NCI-H524 treated with DMSO at 0.1 percent for 48 hours (cell line): ENCODE data around the gene SRCAP.
"Not testable (repeated sequence)": the region's sequence is repeated elsewhere in the genome, so short reads cannot be mapped to it uniquely, and the experiment has no call there.

Experiments used
- DNase-seq: peaks from one replicate; lab custom pipeline; 2025; lab: John Stamatoyannopoulos, UW

SRCAP gene

GRCh38 chr16:30664616-30665109, 34.3 kb upstream of the SRCAP start:
- no peak for DNase-seq

DNA sequence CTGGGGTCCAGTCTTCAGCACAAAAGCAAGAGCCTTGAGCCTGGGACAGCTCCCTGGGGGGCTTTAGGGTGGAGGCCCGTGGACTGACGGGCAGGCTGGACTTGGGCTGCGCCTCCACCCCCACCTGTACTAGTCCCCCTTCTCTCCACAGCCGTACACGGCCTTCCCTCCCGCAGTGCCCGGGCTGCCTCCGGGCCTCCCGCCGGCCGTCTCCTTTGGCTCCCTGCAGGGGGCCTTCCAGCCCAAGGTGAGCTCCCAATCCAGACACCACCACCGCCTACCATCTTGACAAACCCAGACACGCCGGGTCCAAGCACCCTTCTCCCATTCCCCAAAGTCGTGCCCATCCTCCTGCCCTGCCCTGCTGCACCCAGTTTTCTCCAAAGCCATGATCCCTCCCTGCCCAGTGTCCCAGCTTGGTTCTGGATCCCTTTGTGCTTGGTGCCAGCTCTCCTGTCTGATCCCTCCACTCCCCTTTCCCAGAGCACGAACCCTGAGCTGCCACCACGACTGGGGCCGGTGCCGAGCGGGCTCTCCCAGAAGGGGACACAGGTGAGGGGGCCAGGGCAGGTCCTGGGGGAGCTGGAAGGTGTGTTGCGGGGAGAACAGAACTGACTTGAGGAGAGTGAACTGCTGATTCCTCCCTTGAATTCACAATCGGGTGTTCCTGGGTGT, 33.7 kb upstream of the SRCAP start:
- no peak for DNase-seq

DNA sequence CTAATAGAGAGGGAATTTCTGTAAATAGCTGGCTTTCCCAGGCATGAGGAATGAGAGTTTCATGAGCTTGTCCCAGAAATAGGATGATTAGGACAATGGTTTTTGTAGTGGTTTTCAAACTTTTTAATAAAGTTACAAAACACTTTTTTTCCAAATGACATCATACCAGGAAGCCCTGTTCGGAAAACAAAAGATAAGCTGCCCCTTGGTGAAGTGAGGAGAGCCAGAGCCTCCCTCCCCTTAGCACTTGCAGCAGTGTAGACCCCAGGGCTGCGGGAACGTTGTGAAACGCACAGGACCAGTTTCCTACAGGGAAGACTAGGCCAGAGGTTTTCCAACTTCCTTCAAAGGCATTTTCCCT, 33.2 kb upstream of the SRCAP start:
- DNase-seq, result no peak

GRCh38 chr16:30666681-30667080, 32.3 kb upstream of the SRCAP start:
- DNase-seq, result no peak

DNA sequence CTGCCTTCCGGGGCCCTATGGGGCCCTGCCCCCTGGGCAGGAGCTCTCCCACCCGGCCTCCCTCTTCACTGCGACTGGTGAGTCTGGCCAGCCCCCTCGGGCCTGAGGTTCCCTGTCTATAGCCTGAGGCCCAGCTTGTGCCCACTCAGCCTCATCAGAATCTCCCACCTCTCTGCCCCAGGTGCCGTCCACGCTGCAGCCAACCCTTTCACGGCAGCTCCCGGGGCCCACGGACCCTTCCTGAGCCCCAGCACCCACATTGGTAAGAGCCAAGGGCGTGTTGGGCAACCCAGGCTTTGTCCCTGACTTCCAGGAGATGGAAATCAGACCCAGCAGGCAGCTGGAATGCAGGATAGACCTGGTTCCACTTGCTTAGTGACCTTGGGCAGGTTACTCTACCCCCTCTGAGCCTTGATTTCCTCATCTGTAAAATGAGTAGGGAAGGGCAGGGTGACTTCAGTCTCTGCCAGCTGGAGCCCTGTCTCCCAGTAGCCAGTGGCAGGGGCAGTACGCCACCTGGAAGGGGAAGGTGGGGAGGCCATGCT, 31.5 kb upstream of the SRCAP start:
- DNase-seq, result no peak

DNA sequence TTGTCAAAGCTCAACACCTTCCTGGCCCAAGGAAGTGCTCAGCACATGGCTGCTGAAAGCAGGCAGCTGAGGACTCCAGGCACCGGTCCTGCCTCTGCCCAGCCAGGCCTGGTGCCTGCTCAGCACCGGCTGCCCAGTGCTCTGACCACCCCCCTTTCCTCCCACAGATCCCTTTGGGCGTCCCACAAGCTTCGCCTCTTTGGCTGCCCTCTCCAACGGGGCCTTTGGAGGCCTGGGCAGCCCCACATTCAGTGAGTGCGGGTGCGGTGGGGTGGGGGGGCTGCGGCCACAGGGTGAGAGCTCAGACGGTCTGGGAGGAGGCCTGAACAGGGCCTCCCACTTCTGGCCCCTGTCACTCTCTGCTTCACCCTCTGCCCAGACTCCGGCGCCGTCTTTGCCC, 30.6 kb upstream of the SRCAP start:
- no peak for DNase-seq

- DNase-seq, result no peak
Observed at GRCh38 chr16:30669026-30669902, 29.7 kb upstream of the SRCAP start.

- no peak for DNase-seq
Observed at GRCh38 chr16:30669903-30670824, 28.8 kb upstream of the SRCAP start.

GRCh38 chr16:30675143-30675542, 23.8 kb upstream of the SRCAP start:
- DNase-seq, result no peak

DNA sequence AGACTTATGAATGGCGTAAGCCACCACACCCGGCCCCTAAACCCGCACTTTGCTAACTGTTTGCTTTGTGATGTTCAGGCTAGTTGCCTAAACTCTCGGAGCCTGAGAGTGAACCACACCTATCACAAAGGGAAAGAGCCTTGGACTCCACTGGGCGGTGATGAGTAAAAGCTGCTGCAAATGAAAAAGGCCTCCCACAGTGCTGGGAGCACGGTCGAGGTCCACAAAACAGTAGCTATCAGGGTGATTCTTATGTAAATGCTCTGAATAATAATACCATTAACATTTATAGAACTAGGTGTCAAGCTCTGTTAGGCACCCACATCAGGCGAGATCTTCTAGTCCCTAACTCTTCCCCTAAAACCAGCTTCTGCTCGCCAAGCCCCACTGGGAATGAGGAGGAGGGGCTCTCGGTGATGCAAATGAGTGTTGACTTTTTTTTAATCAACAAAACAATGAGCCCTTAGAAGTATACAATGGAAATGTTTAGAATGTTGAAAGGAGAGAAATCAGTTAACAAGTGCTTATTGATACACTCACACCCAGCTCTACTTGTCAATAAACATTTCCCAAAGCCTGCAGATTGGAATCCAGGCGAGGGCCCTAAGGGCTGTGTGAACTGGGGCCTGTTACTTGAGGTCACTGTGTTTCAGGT, 20.9 kb upstream of the SRCAP start:
- DNase-seq, result no peak

DNA sequence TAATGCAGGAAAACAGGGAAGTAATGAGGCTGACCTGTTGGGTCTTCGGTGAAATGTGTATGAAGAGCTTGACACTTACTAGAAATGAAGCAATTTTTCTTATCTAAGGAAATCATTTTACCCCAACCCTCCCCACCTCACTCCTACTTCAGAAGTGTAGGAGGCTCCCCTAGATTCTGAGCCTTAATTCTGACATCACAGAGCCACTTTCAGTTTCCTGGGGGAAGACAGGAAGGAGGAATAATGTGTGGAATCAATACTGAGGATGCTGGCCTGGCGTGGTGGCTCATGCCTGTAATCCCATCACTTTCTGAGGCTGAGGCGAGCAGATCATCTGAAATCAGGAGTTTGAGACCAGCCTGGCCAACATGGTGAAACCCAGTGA, 20.4 kb upstream of the SRCAP start:
- DNase-seq, result no peak

- no peak for DNase-seq
Observed at GRCh38 chr16:30680326-30680725, 18.6 kb upstream of the SRCAP start.

- no peak for DNase-seq
Observed at GRCh38 chr16:30688701-30689100, 10.3 kb upstream of the SRCAP start.

DNA sequence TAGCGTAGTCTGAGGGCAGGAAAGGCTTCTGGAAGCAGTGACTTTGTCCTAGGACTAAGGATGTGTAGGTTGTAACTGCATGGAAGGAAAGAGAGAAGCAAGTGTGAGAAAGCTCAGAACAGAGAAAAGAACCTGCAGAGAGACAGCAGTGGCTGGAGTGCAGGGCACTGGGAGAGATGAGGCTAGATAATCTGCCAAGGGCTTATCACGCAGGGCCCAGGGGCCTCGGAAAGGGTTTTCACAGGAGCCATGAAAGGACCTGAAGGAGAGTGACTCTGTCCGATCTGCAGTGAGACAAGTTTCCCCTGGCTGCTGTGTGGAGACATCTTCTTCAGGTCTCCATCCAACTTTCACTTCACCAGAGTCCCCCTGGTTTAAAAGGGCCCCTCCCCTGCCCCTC, 7.1 kb upstream of the SRCAP start:
- no peak for DNase-seq

GRCh38 chr16:30692396-30693064, 6.4 kb upstream of the SRCAP start:
- no peak for DNase-seq

DNA sequence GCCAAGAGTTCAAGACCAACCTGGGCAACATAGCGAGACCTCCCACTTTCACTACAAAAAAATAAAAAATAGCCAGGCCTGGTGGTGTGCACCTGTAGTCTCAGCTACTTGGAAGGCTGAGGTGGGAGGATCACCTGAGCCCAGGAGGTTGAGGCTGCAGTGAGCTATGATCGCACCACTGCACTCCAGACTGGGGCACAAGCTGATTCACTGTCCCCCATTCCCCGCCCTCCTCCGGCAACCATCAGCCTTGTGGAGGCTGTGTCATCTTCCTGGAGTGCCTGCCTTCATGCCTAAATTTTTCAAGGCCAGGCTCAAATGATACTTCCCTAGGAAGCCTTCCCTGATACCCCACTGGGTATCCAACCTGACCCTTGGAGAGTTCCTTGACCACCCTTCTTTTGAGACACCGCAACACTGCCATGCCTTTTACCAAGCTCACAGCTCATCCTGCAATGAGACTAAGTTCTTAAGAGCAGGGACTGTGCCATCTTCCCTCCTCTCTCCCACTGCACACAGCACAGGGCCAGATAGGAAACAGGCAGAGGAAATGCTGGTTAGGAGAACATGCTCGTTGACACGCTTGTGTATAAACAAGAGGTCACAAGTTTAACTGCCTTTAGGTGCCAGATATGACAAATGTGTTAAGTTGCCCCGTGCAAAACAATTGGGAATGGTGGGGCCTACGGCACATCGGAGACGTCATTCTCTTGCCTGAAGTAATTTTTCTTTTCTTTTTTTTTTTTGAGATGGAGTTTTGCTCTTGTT, 3.9 kb upstream of the SRCAP start:
- DNase-seq, result no peak

DNA sequence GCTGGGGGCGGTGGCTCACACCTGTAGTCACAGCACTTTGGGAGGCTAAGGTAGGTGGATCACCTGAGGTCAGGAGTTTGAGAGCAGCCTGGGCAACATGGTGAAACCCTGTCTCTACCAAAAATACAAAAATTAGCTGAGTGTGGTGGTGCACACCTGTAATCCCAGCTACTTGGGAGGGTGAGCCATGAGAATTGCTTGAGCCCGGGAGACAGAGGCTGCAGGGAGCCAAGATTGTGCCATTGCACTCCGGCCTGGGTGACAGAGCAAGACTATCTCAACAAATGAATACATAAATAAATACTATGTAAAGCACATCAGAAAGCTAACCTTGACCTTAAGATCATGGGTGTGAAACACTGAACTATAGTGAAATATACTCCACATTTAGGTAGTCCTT, 2.3 kb upstream of the SRCAP start:
- DNase-seq, result not testable (repeated sequence)

- no peak for DNase-seq
Observed at GRCh38 chr16:30697264-30698138, 1.5 kb upstream of the SRCAP start.

DNA sequence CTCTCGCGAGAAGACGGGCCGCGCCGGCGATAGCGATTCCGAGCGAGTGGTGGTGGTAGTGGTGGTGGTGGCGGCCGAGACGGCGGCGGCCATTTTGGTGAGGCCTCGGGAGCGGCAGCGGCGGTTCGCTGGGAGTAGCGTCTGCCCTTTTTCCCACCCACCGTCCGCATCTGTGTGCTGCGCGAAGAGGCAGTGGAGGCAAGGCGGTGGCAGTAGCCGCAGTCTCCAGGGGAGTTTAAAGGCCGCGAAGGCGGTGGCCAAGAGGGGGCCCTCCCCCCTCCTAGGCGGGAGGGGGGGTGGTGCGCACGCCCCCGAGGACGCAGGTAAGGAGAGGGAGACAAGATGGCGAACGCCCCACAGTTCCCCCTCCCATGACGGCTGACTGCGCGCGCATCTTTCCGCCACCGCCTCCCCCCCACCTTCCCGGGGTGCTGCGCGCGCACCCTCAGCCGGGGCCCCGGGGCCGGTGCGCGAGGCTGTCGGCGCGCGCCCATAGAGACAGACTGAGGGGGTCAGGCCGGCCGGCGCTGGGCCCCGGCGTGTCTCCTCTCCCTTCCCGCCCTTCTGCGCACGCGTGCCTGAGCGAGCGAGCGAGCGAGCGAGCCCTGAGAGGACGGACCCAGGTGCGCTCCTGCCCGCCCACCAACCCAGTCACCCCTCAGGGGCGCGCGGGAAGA, 694 bp upstream of the SRCAP start:
- peak; percentile 82 for DNase-seq
